ENCODE measurements around the gene SLC23A2.

DNA sequence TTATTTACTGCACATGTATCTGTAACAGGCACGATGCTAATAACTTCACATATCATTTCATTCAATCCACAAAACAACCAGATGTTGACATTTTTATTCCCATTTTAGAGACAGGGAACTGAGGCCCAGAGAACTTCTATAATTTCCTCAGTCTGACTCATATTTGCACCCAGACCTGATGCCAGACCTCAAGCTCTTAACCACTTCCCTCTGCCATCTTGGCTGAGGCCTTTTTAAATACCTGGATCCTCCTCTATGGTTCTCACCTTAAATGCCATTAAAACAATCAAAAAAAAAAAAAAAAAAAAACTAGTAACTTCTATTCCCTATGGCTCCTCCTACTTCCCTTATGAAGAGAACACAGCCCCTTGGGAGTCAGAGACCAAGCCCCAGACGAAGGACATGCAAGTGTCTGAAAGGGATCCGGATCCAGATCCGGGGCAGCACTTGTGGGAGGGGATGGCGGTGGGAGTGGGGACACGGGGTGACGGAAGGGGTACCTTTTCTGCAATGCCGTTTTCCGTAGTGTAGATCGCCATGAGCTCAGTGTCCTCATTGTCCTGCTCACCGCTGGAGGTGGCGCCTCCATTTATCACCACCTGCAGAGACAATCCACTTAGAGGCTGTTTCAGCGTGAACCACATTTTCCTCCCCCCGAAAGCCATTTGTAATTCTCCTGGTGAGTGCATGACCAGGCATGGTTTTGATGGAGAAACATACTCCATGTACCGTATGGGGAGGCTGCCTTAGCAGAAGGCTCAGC, 88.7 kb downstream of the SLC23A2 start:
- TF ChIP-seq, protein P1, sequence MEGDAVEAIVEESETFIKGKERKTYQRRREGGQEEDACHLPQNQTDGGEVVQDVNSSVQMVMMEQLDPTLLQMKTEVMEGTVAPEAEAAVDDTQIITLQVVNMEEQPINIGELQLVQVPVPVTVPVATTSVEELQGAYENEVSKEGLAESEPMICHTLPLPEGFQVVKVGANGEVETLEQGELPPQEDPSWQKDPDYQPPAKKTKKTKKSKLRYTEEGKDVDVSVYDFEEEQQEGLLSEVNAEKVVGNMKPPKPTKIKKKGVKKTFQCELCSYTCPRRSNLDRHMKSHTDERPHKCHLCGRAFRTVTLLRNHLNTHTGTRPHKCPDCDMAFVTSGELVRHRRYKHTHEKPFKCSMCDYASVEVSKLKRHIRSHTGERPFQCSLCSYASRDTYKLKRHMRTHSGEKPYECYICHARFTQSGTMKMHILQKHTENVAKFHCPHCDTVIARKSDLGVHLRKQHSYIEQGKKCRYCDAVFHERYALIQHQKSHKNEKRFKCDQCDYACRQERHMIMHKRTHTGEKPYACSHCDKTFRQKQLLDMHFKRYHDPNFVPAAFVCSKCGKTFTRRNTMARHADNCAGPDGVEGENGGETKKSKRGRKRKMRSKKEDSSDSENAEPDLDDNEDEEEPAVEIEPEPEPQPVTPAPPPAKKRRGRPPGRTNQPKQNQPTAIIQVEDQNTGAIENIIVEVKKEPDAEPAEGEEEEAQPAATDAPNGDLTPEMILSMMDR (IDR thresholded peaks at IDR 0.05), result no peak
- no peak for TF ChIP-seq POLR2A (IDR thresholded peaks at IDR 0.05)
